GM12878 (cell line): Measurements from ENCODE around the gene NOP16. TPM values are rescaled to one million over a fixed set of nuclear protein-coding genes. Genes with fewer than 3 reads are reported as not detected.

Experiments
- BCL3 ChIP-seq: IDR thresholded peaks from 2 replicates; pipeline ENCODE4 v1.6.1; 2011; ENCODE audit warnings: borderline replicate concordance, low read depth, mild to moderate bottlenecking, moderate library complexity, low read length; ENCODE audit not compliant: insufficient read depth, poor library complexity, severe bottlenecking
- EED ChIP-seq: sonication (generic); IDR thresholded peaks from 2 replicates; pipeline ENCODE4 v1.6.1; 2016; ENCODE audit warnings: antibody characterized with exemption, low read depth
- MXI1 ChIP-seq: fragments of 150-350 bp; IDR thresholded peaks from 2 replicates; pipeline ENCODE4 v1.6.1; 2011; ENCODE audit warnings: low read depth, mild to moderate bottlenecking, inconsistent platforms, low read length, improper control_type of control experiment
- NBN ChIP-seq: fragments of 450-650 bp; IDR thresholded peaks from 2 replicates; pipeline ENCODE4 v1.6.1; 2016
- NFYB ChIP-seq: IDR thresholded peaks from 2 replicates; pipeline ENCODE4 v1.6.1; 2011; ENCODE audit warnings: low read depth, mild to moderate bottlenecking, low read length, improper control_type of control experiment, moderate library complexity; ENCODE audit not compliant: insufficient read depth
- NKRF ChIP-seq: fragments of 450-650 bp; conservative IDR thresholded peaks from 2 replicates; pipeline ENCODE4 v1.6.1; 2017; ENCODE audit warnings: mild to moderate bottlenecking, moderate library complexity
- PML ChIP-seq: IDR thresholded peaks from 2 replicates; pipeline ENCODE4 v1.6.1; 2012; ENCODE audit warnings: low read length, inconsistent platforms
- POLR2A ChIP-seq: IDR thresholded peaks from 2 replicates; pipeline ENCODE4 v1.6.1; 2011; ENCODE audit warnings: low read depth, mild to moderate bottlenecking, low read length
- POLR2AphosphoS5 ChIP-seq: IDR thresholded peaks from 2 replicates; pipeline ENCODE4 v1.6.1; 2011; ENCODE audit warnings: mild to moderate bottlenecking, low read length, inconsistent platforms
- POU2F2 ChIP-seq: IDR thresholded peaks from 3 replicates; pipeline ENCODE4 v1.6.1; 2011; ENCODE audit warnings: low read depth, mild to moderate bottlenecking, low read length, borderline replicate concordance
- RAD51 ChIP-seq: fragments of 450-650 bp; IDR thresholded peaks from 2 replicates; pipeline ENCODE4 v1.6.1; 2016; ENCODE audit warnings: moderate library complexity, mild to moderate bottlenecking, inconsistent platforms
- SMARCA5 ChIP-seq: fragments of 450-650 bp; IDR thresholded peaks from 2 replicates; pipeline ENCODE4 v1.6.1; 2017; ENCODE audit warnings: mild to moderate bottlenecking
- SPI1 ChIP-seq: IDR thresholded peaks from 2 replicates; pipeline ENCODE4 v1.6.1; 2011; ENCODE audit warnings: low read depth, mild to moderate bottlenecking, low read length, moderate library complexity, borderline replicate concordance; ENCODE audit not compliant: insufficient read depth
- SREBF1 ChIP-seq: IDR thresholded peaks from 2 replicates; pipeline ENCODE4 v1.6.1; 2012; ENCODE audit warnings: mild to moderate bottlenecking, low read length
- TAF1 ChIP-seq: IDR thresholded peaks from 2 replicates; pipeline ENCODE4 v1.6.1; 2011; ENCODE audit warnings: mild to moderate bottlenecking, low read depth, low read length, borderline replicate concordance
- polyA plus RNA-seq, 11 experiments: library from polyadenylated mRNA; depleted of rRNA in 4 of 11; unstranded in 6 of 11; stranded (reverse) in 5 of 11; fragments of >200 nt; fragmentation: Nextera tagmentation in 4 of 11; fragmentation: Illumina TruSeq in 1 of 11; extraction: Ambion mirVana in 4 of 11; extraction: Trizol in 1 of 11; gene quantifications; 1 replicate in 1 of 11; 2 replicates in 10 of 11; pipeline versions ENCODE4 v1.2.1 to v1.2.3, GENCODE V29; 2011 to 2016; ENCODE audit warnings: inconsistent platforms in 2 of 11, missing spikeins in 2 of 11, low read depth in 1 of 11
- total RNA-seq, 4 experiments: library from RNA; depleted of rRNA in 3 of 4; stranded (reverse); fragments of >200 nt in 3 of 4; fragmentation: Illumina TruSeq in 1 of 4; extraction: Trizol in 1 of 4; gene quantifications; 2 replicates each; pipeline versions ENCODE4 v1.2.1 to v1.2.3, GENCODE V29; 2013 to 2021

Gene NOP16
- total and polyA plus RNA-seq, 10 of the 15 experiments (the other 5 are each of a cell fraction or from before 2014, with no cell fraction given): 50.3 to 276 (median 116) TPM

GRCh38 chr5:176389135-176390123, 1.0 kb upstream of the NOP16 start (continued):
- peak; percentile 84; the same call in 1 of the 2 replicates for TF ChIP-seq NBN
- TF ChIP-seq SPI1: peak; percentile 79
- TF ChIP-seq RAD51: no peak
- peak; percentile 68; the same call in 1 of the 2 replicates for TF ChIP-seq TAF1
- no peak; the same call in 1 of the 2 replicates for TF ChIP-seq MXI1
- 0 out of 2 replicates have a peak, but pooled peaks have one; percentile 39 for TF ChIP-seq PML
- TF ChIP-seq BCL3: peak; percentile 54
- TF ChIP-seq SREBF1: no peak
- peak; percentile 81 for TF ChIP-seq POLR2AphosphoS5
- no peak for TF ChIP-seq EED
- peak; percentile 26 for TF ChIP-seq NKRF
- no peak for TF ChIP-seq SMARCA5
- peak; percentile 78; the same call in 2 of the 3 replicates for TF ChIP-seq POU2F2
- TF ChIP-seq NFYB: peak; percentile 82; the same call in 1 of the 2 replicates
- peak; percentile 83 for TF ChIP-seq POLR2A
